BLaER1 treated with 17β-estradiol and CSF1 and Interleukin-3, amounts not matched to agents 10 nM and 100 nM (cell line): ENCODE results near the gene IL10RB.
"Not testable (repeated sequence)": the region's sequence is repeated elsewhere in the genome, so short reads cannot be mapped to it uniquely, and the experiment has no call there.

Experiments
- H3K27ac ChIP-seq, 11 experiments: shearing (Covaris generic); formaldehyde crosslinking; 2 replicates each; pipeline ENCODE4 v1.8.1; 2022
- H3K27me3 ChIP-seq, 11 experiments: shearing (Covaris generic); formaldehyde crosslinking; 2 replicates each; pipeline ENCODE4 v1.8.1; 2022
- H3K36me3 ChIP-seq, 11 experiments: shearing (Covaris generic); formaldehyde crosslinking; 2 replicates each; pipeline ENCODE4 v1.8.1; 2022
- H3K4me1 ChIP-seq, 10 experiments: shearing (Covaris generic); formaldehyde crosslinking; 2 replicates each; pipeline ENCODE4 v1.8.1; 2022
- H3K4me2 ChIP-seq, 11 experiments: shearing (Covaris generic); formaldehyde crosslinking; 2 replicates each; pipeline ENCODE4 v1.8.1; 2022
- H3K4me3 ChIP-seq, 10 experiments: shearing (Covaris generic); formaldehyde crosslinking; 2 replicates each; pipeline ENCODE4 v1.8.1; 2022
- H3K9ac ChIP-seq, 11 experiments: shearing (Covaris generic); formaldehyde crosslinking; 2 replicates each; pipeline ENCODE4 v1.8.1; 2022
- H3K9me3 ChIP-seq, 11 experiments: shearing (Covaris generic); formaldehyde crosslinking; replicated peaks in 1 of 11; 2 replicates each; pipeline ENCODE4 v1.8.1; 2022
- H4K20me1 ChIP-seq, 11 experiments: shearing (Covaris generic); formaldehyde crosslinking; 2 replicates each; pipeline ENCODE4 v1.8.1; 2022
- Cebpa-rat ChIP-seq, 11 experiments: shearing (Covaris generic); IDR thresholded peaks; 2 replicates each; pipeline ENCODE4 v1.8.1; 2022

The IL10RB gene

DNA sequence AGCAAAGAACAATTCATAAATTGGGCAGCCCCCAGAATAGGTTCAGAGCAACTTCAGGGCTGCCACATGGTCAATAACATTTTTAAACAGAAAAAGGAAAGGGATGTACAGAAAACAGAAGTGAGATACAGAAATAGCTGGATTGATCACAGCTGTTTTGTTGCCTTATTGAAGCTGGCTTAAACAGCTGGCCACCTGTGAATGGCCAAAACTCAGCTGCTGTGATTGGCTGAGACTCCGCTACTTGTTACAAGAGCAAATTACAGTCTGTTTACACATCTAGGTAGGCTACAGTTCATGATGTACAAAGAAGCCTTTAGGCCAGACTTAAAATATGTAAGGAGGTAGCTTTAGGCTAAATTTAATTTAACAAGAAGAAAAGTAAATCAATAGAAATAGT, 47.0 kb downstream of the IL10RB start:
- Histone ChIP-seq H3K4me2 (peak overlapping the region in 10 of 11 experiments; percentile 31 to 61 (median 49); a peak in 15 of 22 replicates), H3K4me3 (no peak overlapping the region), H3K36me3 (no peaks in the 10 kb centered on the region), H3K9me3 (peaks cover 7 to 40% (median 33%) of the 10 kb centered on the region in 11 experiments; a peak in 21 of 22 replicates), H3K9ac (no peak overlapping the region), H3K27ac (peak overlapping the region in 9 of 11 experiments; percentile 28 to 62 (median 49); a peak in 13 of 22 replicates), H4K20me1 (no peaks in the 10 kb centered on the region), H3K4me1 (peaks cover 36 to 85% (median 54%) of the 10 kb centered on the region in 10 experiments), H3K27me3 (no peaks in the 10 kb centered on the region)
- TF ChIP-seq Cebpa-rat (IDR thresholded peaks at IDR 0.05) = no peak

DNA sequence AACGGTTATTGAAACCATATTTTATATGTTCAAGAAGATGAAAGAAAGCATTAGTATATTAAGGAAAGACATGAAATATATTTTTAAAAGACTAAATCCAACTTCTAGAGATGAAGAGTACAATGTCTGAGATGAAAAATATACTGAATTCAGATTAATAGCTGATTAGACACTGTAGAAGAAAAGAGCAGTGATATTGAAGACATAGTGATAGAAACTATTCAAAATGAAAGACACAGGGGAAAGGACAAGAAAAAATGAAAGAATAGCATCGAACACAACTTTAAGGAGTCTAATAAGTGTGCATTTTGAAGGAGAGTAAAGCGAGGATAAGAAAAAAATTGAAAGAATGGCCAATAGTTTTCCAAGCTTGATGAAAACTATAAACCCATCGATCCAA, 47.4 kb downstream of the IL10RB start:
- H4K20me1 ChIP-seq = no peaks in the 10 kb centered on the region
- H3K4me2 ChIP-seq = peak overlapping the region in 4 of 11 experiments; percentile 17 to 49 (median 35); a peak in 6 of 22 replicates

DNA sequence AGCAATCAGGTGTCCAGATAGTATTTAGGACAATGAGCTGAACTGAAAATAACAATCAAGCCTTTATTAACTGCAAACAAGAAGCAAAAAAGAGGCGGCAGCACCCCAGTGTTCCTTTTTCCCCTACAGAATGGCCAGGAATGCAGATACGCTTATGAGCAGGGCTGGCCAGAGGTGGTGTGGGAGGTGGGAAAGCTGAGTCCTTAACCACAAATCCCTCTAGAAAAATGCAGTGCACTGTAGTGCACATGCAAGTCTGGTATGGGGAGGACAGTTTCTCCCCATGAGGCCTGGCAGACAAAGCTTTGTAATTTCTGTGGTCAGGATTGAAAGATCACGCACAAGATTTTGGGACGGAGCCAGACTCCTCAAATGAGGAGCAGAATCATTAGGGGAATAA, 47.9 kb downstream of the IL10RB start:
- TF ChIP-seq Cebpa-rat (IDR thresholded peaks at IDR 0.05) = no peak
- Histone ChIP-seq H3K4me1 (peaks cover 28 to 80% (median 44%) of the 10 kb centered on the region in 10 experiments), H3K4me3 (no peak overlapping the region), H3K27ac (0 out of 22 replicates have a peak overlapping the region, but pooled peaks of 1 of the 11 experiments have one; percentile 8), H3K9ac (no peak overlapping the region), H3K4me2 (peak overlapping the region in 8 of 11 experiments; percentile 17 to 49 (median 26); a peak in 10 of 22 replicates), H3K36me3 (no peaks in the 10 kb centered on the region), H4K20me1 (no peaks in the 10 kb centered on the region), H3K9me3 (peaks cover 7 to 40% (median 33%) of the 10 kb centered on the region in 11 experiments; a peak in 21 of 22 replicates), H3K27me3 (no peaks in the 10 kb centered on the region)

More for the DNA sequence above, 47.4 kb downstream of the IL10RB start:
- peaks cover 7 to 40% (median 33%) of the 10 kb centered on the region in 11 experiments; a peak in 21 of 22 replicates for H3K9me3 ChIP-seq
- no peaks in the 10 kb centered on the region for H3K36me3 ChIP-seq
- TF ChIP-seq Cebpa-rat (IDR thresholded peaks at IDR 0.05) = no peak
- no peak overlapping the region; a peak in 1 of 22 replicates for H3K27ac ChIP-seq
- no peak overlapping the region for H3K9ac ChIP-seq
- no peak overlapping the region for H3K4me3 ChIP-seq
- no peaks in the 10 kb centered on the region for H3K27me3 ChIP-seq
- H3K4me1 ChIP-seq = peaks cover 33 to 85% (median 49%) of the 10 kb centered on the region in 10 experiments

DNA sequence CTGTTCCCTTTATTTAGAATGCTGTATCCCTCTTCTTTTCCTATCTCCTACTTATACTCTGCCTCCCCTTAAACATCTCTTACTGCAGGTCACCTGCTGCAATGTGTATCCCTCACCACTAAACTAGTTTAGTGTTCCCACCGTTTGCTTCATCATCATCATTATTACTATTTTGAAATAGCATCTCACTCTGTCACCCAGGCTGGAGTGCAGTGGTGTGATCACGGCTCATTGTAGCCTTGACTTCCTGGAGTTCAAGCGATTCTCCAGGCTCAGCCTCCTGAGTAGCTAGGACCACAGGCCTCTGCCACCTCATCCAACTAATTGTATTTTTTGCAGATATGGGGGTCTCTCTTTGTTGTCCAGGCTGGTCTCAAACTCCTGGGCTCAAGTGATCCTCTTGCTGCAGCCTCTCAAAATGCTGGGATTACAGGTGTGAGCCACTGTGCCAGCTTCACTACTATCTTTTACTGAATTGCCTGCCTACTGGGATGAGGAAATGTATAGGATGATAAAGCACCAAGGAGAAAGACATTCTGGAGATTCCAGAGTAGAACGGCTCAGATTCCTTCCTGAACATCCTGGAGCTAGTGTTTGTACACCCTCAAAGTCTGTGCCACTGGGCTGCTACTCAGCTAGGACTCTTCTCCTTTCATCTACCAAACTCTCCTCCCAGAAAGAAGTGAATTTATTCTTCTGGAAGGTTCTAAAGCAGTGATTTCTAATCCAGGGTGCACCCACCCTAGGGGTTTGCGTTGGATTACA, 50.0 kb downstream of the IL10RB start:
- Histone ChIP-seq H4K20me1 (no peaks in the 10 kb centered on the region), H3K9me3 (peaks cover 0 to 25% (median 17%) of the 10 kb centered on the region in 11 experiments; a peak in 18 of 22 replicates), H3K27ac (peak overlapping the region in 3 of 11 experiments; percentile 65 to 70 (median 65); a peak in 6 of 22 replicates), H3K4me3 (no peak overlapping the region), H3K27me3 (no peaks in the 10 kb centered on the region), H3K9ac (peak overlapping the region in 1 of 11 experiments; percentile 42; a peak in 2 of 22 replicates), H3K4me2 (peak overlapping the region in 3 of 11 experiments; percentile 15 to 71 (median 59); a peak in 4 of 22 replicates), H3K4me1 (peaks cover 19 to 74% (median 30%) of the 10 kb centered on the region in 10 experiments), H3K36me3 (no peaks in the 10 kb centered on the region)
- no peak for TF ChIP-seq Cebpa-rat (IDR thresholded peaks at IDR 0.05)

DNA sequence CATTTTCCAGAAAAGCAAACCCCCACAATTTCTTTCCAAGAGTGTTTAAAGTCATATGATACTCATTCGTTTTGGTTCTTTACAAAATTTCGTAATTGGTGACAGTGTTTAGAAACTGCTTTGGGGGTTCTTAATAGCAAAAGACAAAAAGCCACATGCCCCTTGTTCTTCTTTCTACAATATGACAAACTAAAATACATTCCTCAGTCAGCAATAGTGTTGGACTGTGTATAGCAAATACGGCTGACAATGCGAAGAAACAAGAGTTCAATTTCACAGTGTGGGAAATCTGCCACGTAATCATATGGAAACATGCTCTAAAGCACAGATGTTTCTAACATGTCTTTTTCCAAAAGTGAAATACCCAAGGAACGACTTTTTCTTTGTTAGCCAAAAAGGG, 51.0 kb downstream of the IL10RB start:
- H4K20me1 ChIP-seq = no peaks in the 10 kb centered on the region
- H3K4me2 ChIP-seq = peak overlapping the region in 3 of 11 experiments; percentile 24 to 71 (median 59); a peak in 5 of 22 replicates
- H3K4me3 ChIP-seq = no peak overlapping the region
- peak overlapping the region in 2 of 11 experiments; percentile 15 to 42; a peak in 1 of 22 replicates for H3K9ac ChIP-seq
- H3K4me1 ChIP-seq = peaks cover 14 to 64% (median 22%) of the 10 kb centered on the region in 10 experiments
- no peak for TF ChIP-seq Cebpa-rat (IDR thresholded peaks at IDR 0.05)
- peak overlapping the region in 3 of 11 experiments; percentile 65 to 70 (median 65); a peak in 5 of 22 replicates for H3K27ac ChIP-seq
- H3K27me3 ChIP-seq = no peaks in the 10 kb centered on the region
- no peaks in the 10 kb centered on the region for H3K36me3 ChIP-seq
- peaks cover 0 to 24% (median 17%) of the 10 kb centered on the region in 11 experiments; a peak in 18 of 22 replicates for H3K9me3 ChIP-seq

DNA sequence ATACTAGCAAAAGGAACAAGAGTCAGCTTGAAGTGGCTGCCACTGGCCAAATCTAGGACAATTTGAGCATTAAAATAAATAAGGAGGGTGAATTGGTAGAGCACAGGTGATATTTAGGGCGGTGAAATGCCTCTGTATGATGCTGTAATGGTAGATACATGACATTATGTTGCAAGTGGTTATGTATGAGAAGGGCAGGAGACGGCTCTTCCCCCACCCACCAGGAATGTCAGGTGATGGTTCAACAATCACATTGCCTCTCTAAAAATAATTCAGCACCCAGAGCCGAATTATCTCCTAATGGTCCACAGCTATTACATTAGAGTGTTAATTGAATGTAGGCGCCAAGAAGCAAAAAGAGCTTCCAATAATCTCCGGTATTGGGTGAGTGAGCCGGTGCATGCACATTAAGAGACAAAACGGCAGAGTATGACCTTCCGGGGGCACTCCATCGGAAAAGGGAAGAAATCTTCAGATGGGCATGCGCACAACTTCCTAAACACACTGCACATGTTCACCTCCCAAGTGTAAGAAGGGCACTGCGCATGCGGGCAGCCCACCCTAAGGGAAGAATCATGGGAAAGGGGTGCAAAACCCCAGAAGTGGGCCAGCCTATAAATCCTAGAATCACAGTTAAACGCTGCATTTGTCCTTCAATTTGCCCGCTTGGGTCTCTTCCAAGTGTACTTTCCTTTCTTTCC, 51.8 kb downstream of the IL10RB start:
- peaks cover 0 to 19% (median 16%) of the 10 kb centered on the region in 11 experiments; a peak in 18 of 22 replicates for H3K9me3 ChIP-seq
- H3K27me3 ChIP-seq = no peaks in the 10 kb centered on the region
- peak overlapping the region in 2 of 11 experiments; percentile 15 to 42; a peak in 1 of 22 replicates for H3K9ac ChIP-seq
- H3K4me3 ChIP-seq = no peak overlapping the region
- H3K4me1 ChIP-seq = peaks cover 8 to 56% (median 14%) of the 10 kb centered on the region in 10 experiments; a peak in 19 of 20 replicates
- no peak for TF ChIP-seq Cebpa-rat (IDR thresholded peaks at IDR 0.05)
- peak overlapping the region in 3 of 11 experiments; percentile 55 to 70 (median 65); a peak in 5 of 22 replicates for H3K27ac ChIP-seq
- H3K4me2 ChIP-seq = peak overlapping the region in 3 of 11 experiments; percentile 24 to 71 (median 59); a peak in 5 of 22 replicates
- H4K20me1 ChIP-seq = no peaks in the 10 kb centered on the region
- H3K36me3 ChIP-seq = no peaks in the 10 kb centered on the region

DNA sequence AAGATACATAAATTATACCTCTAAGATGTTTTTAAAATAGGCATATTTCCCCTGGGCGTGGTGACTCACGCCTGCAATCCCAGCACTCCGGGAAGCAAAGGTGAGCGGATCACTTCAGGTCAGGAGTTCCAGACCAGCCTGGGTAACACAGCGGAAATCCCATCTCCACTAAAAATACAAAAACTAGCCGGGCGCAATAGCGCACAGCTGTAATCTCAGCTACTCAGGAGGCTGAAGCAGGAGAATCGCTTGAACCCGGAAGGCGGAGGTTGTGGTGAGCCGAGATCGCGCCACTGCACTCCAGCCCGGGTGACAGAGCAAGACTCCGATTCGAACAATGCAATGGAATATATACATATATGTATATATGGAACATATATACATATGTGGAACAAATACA, 54.8 kb downstream of the IL10RB start:
- H3K36me3 ChIP-seq, H3K4me3 ChIP-seq, H3K4me2 ChIP-seq, H3K27me3 ChIP-seq, H4K20me1 ChIP-seq, H3K27ac ChIP-seq, H3K9ac ChIP-seq, H3K9me3 ChIP-seq: not testable (repeated sequence)
- H3K4me1 ChIP-seq = peaks cover under 1 to 26% (median 5%) of the 10 kb centered on the region in 10 experiments; a peak in 19 of 20 replicates

DNA sequence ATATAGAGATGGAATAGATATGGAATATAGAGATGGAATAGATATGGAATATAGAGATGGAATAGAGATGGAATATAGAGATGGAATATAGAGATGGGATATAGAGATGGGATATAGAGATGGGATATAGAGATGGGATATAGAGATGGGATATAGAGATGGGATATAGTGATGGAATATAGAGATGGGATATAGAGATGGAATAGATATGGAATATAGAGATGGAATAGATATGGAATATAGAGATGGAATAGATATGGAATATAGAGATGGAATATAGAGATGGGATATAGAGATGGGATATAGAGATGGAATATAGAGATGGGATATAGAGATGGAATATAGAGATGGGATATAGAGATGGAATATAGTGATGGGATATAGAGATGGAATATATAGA, 57.4 kb downstream of the IL10RB start:
- not testable (repeated sequence) for H3K27me3 ChIP-seq, H3K27ac ChIP-seq, H3K4me3 ChIP-seq, H3K9me3 ChIP-seq, H3K9ac ChIP-seq, H3K4me2 ChIP-seq
- H4K20me1 ChIP-seq = peaks cover 0 to 25% (median 6%) of the 10 kb centered on the region in 11 experiments; a peak in 8 of 22 replicates
- H3K36me3 ChIP-seq = peaks cover 0 to 18% (median 12%) of the 10 kb centered on the region in 11 experiments; a peak in 14 of 22 replicates
- peaks cover 16 to 28% (median 26%) of the 10 kb centered on the region in 10 experiments for H3K4me1 ChIP-seq
